GM23248 (cell line): Measurements from ENCODE around the gene GOLGA6L6. TPM values are rescaled to one million over a fixed set of nuclear protein-coding genes. Genes with fewer than 3 reads are reported as not detected.
"Not testable (repeated sequence)": the region's sequence is repeated elsewhere in the genome, so short reads cannot be mapped to it uniquely, and the experiment has no call there.

ENCODE experiments used
- DNase-seq: peaks from one replicate; pipeline ENCODE4 v3.0.0-alpha.2; 2015
- H2AFZ ChIP-seq: fragments of 200-600 bp; sonication (generic); 2 replicates; pipeline ENCODE4 v1.6.1; 2016; ENCODE audit warnings: antibody characterized with exemption
- H3F3A ChIP-seq: fragments of 200-600 bp; sonication (generic); 2 replicates; pipeline ENCODE4 v1.6.1; 2016; ENCODE audit warnings: mild to moderate bottlenecking, antibody characterized with exemption, mixed run types; ENCODE audit not compliant: insufficient read depth
- H3K27ac ChIP-seq: fragments of 200-600 bp; sonication (generic); 2 replicates; pipeline ENCODE4 v1.5.1; 2016; ENCODE audit warnings: mild to moderate bottlenecking
- H3K27me3 ChIP-seq: fragments of 200-600 bp; sonication (generic); replicated peaks from 2 replicates; pipeline ENCODE4 v1.6.1; 2016; ENCODE audit warnings: mild to moderate bottlenecking; ENCODE audit not compliant: insufficient read depth
- H3K36me3 ChIP-seq: fragments of 200-600 bp; sonication (generic); 2 replicates; pipeline ENCODE4 v1.6.1; 2016; ENCODE audit warnings: low read depth, mild to moderate bottlenecking
- H3K4me1 ChIP-seq: fragments of 200-600 bp; sonication (generic); 2 replicates; pipeline ENCODE4 v1.6.1; 2016; ENCODE audit warnings: mild to moderate bottlenecking; ENCODE audit not compliant: insufficient read depth
- H3K4me2 ChIP-seq: fragments of 200-600 bp; sonication (generic); one replicate; pipeline ENCODE4 v1.6.1; 2016; ENCODE audit warnings: mild to moderate bottlenecking; ENCODE audit not compliant: unreplicated experiment
- H3K4me3 ChIP-seq: fragments of 200-600 bp; sonication (generic); 2 replicates; pipeline ENCODE4 v1.5.1; 2016; ENCODE audit warnings: mild to moderate bottlenecking
- H3K79me2 ChIP-seq: fragments of 200-600 bp; sonication (generic); 2 replicates; pipeline ENCODE4 v1.6.1; 2016; ENCODE audit warnings: mild to moderate bottlenecking; ENCODE audit not compliant: insufficient read depth
- H3K9ac ChIP-seq: fragments of 200-600 bp; sonication (generic); 2 replicates; pipeline ENCODE4 v1.6.1; 2016; ENCODE audit warnings: mild to moderate bottlenecking
- H3K9me2 ChIP-seq: fragments of 200-600 bp; sonication (generic); 2 replicates; pipeline ENCODE4 v1.6.1; 2016; ENCODE audit warnings: mixed run types, mild to moderate bottlenecking, moderate library complexity; ENCODE audit not compliant: insufficient read depth
- H3K9me3 ChIP-seq: fragments of 200-600 bp; sonication (generic); one replicate; pipeline ENCODE4 v1.6.1; 2017; ENCODE audit warnings: low read depth
- H4K20me1 ChIP-seq: fragments of 200-600 bp; sonication (generic); 2 replicates; pipeline ENCODE4 v1.6.0; 2016; ENCODE audit not compliant: insufficient read depth
- WGBS, 2 experiments: methylation state at CpG; one replicate each; pipeline ENCODE4 v1.1.6; 2015 to 2017; ENCODE audit warnings: low lambda C conversion rate in 2 of 2, low coverage in 1 of 2; ENCODE audit errors: missing lambda C conversion rate in 2 of 2; 5-methylcytosine and 5-hydroxymethylcytosine counted together
- in situ Hi-C: fragments of 300-500 bp; cut with MboI; formaldehyde crosslinking; loops from 2 replicates; pipeline ENCODE4 v1.15.0; 2020
- polyA plus RNA-seq: library from polyadenylated mRNA; unstranded; fragments of >200 nt; fragmentation: Nextera tagmentation; extraction: Ambion mirVana; gene quantifications from 2 replicates; pipeline ENCODE4 v1.2.1, GENCODE V29; 2016
- total RNA-seq: library from RNA; depleted of rRNA; stranded (reverse); fragments of >200 nt; shearing (Covaris generic); gene quantifications from 2 replicates; pipeline ENCODE4 v1.2.3, GENCODE V29; 2014; rRNA removed

The GOLGA6L6 gene
- total RNA-seq (not detected in 2 replicates), polyA plus RNA-seq (not detected in 2 replicates)

- H3K4me1 ChIP-seq, H2AFZ ChIP-seq, H3K9ac ChIP-seq, H3K9me3 ChIP-seq, H3K27ac ChIP-seq, H3K4me3 ChIP-seq, DNase-seq, H3K4me2 ChIP-seq, H3F3A ChIP-seq, H3K27me3 ChIP-seq, in situ Hi-C loops, H3K36me3 ChIP-seq, H4K20me1 ChIP-seq, H3K79me2 ChIP-seq, H3K9me2 ChIP-seq: not testable (repeated sequence)
- 57 to 65% methylated on average over 4 to 5 of the region's 7 CpGs for WGBS, 2 experiments
Observed at GRCh38 chr15:20541700-20542099, at the start of gene GOLGA6L6. Gene GOLGA6L6, minus strand, starts transcription at chr15:20541800. Its CDS starts 91 bp downstream, at chr15:20541709.

GRCh38 chr15:20590069-20590468 is 48.5 kb upstream of the GOLGA6L6 start:
- H3K4me3 ChIP-seq, DNase-seq, H4K20me1 ChIP-seq, H3K27me3 ChIP-seq, H3K79me2 ChIP-seq, H3F3A ChIP-seq, in situ Hi-C loops, H3K27ac ChIP-seq, H3K4me1 ChIP-seq, H3K4me2 ChIP-seq, H3K9me3 ChIP-seq, H3K9me2 ChIP-seq, H2AFZ ChIP-seq, H3K36me3 ChIP-seq, H3K9ac ChIP-seq: not testable (repeated sequence)
- WGBS, 2 experiments: no CpG with 5 or more reads among the region's 2 CpGs

- in situ Hi-C loops, H3K36me3 ChIP-seq, H3K4me2 ChIP-seq, H3K4me3 ChIP-seq, H3F3A ChIP-seq, DNase-seq, H3K27ac ChIP-seq, H3K79me2 ChIP-seq, H3K9me3 ChIP-seq, H4K20me1 ChIP-seq, H3K4me1 ChIP-seq, H3K9me2 ChIP-seq, H3K9ac ChIP-seq, H2AFZ ChIP-seq, H3K27me3 ChIP-seq: not testable (repeated sequence)
- WGBS, 2 experiments: 49% methylated on average over 3 of the region's 3 CpGs; no CpG with 5 or more reads in 1 of the 2 experiments
Observed at GRCh38 chr15:20586821-20587220, 45.2 kb upstream of the GOLGA6L6 start.

- H3K4me1 ChIP-seq, H3K9me3 ChIP-seq, H3K27ac ChIP-seq, H3K4me2 ChIP-seq, H3K4me3 ChIP-seq, DNase-seq, H3K79me2 ChIP-seq, H3K36me3 ChIP-seq, H2AFZ ChIP-seq, H3K27me3 ChIP-seq, H3K9ac ChIP-seq, in situ Hi-C loops, H3F3A ChIP-seq, H4K20me1 ChIP-seq, H3K9me2 ChIP-seq: not testable (repeated sequence)
- 53 to 58% methylated on average over 4 to 8 of the region's 18 CpGs for WGBS, 2 experiments
Observed at GRCh38 chr15:20582726-20583115, 41.1 kb upstream of the GOLGA6L6 start.

GRCh38 chr15:20582109-20582725 is 40.6 kb upstream of the GOLGA6L6 start:
- H3F3A ChIP-seq, H3K27ac ChIP-seq, in situ Hi-C loops, DNase-seq, H3K9ac ChIP-seq, H3K27me3 ChIP-seq, H3K4me3 ChIP-seq, H3K4me1 ChIP-seq, H3K79me2 ChIP-seq, H3K9me2 ChIP-seq, H4K20me1 ChIP-seq, H3K36me3 ChIP-seq, H3K9me3 ChIP-seq, H3K4me2 ChIP-seq, H2AFZ ChIP-seq: not testable (repeated sequence)
- WGBS, 2 experiments: no CpG with 5 or more reads among the region's 39 CpGs

- H3F3A ChIP-seq, H3K79me2 ChIP-seq, H3K4me1 ChIP-seq, H3K4me3 ChIP-seq, H2AFZ ChIP-seq, H3K4me2 ChIP-seq, in situ Hi-C loops, H3K27me3 ChIP-seq, DNase-seq, H3K9me2 ChIP-seq, H3K36me3 ChIP-seq, H4K20me1 ChIP-seq, H3K9me3 ChIP-seq, H3K9ac ChIP-seq, H3K27ac ChIP-seq: not testable (repeated sequence)
- 86% methylated on average over 8 of the region's 62 CpGs; no CpG with 5 or more reads in 1 of the 2 experiments for WGBS, 2 experiments
Observed at GRCh38 chr15:20581261-20582108, 39.9 kb upstream of the GOLGA6L6 start.

- 82% methylated on average over 10 of the region's 14 CpGs; no CpG with 5 or more reads in 1 of the 2 experiments for WGBS, 2 experiments
- DNase-seq, in situ Hi-C loops: not testable (repeated sequence)
Observed at GRCh38 chr15:20579662-20580061, 38.1 kb upstream of the GOLGA6L6 start.

More at GRCh38 chr15:20579662-20580061, 38.1 kb upstream of the GOLGA6L6 start:
- not testable (repeated sequence) for H3K9me3 ChIP-seq, H2AFZ ChIP-seq, H3K4me2 ChIP-seq, H4K20me1 ChIP-seq, H3K9me2 ChIP-seq, H3K4me1 ChIP-seq, H3K79me2 ChIP-seq, H3K36me3 ChIP-seq, H3K4me3 ChIP-seq, H3K9ac ChIP-seq, H3F3A ChIP-seq, H3K27ac ChIP-seq, H3K27me3 ChIP-seq
